ENCODE results near the gene RPL15.

Gene RPL15

DNA sequence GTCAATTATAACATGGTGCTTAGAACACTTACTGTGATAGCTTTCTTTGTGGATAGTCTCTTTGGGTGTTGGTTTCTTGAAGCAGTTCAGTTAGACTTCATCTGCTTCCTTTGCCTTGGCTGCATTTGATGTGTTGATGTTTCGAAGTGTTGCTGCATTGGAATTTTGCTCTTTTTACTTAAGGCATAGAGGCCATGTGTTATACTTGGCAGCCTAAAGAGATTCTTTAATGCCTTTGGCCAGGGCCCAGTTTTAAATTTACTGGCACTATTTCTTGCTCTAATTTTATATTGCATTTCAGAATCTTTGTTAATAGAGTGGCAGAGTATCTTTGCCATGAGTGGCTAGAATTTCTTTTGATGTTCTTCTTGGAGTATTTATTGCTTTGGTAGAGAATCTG is 49.4 kb downstream of the RPL15 start:
- no peak for DNase-seq

DNA sequence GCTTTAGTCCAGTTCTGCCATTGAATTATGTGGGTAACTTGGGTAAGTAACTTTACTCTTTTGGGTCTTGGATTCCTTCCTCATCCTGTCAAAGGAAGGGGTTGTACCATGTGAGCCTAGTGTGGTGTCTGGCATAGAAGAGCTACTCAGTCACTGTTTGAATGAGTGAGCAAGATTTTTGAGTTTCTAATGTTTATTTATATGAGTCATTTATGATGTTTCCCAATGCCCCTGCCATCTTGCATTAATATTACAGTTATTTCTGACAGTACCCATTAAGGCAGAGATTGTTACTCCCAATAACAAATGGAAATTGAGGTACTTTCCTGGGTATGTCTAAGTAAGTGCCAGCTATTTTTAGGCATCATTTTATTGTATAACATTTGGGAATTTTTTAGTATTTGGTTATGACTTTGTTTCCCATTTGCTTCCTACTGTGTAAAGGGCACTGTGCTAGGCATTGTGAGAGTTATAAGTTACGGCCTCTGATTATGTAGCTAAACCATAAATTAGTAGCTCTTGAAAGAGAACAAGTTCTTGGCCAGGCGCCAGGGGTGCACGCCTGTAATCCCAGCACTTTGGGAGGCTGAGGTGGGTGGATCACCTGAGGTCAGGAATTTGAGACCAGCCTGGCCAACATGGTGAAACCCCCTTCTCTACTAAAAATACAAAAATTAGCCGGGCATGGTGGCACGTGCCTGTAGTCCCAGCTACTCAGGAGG is 51.7 kb downstream of the RPL15 start:
- DNase-seq = no peak

DNA sequence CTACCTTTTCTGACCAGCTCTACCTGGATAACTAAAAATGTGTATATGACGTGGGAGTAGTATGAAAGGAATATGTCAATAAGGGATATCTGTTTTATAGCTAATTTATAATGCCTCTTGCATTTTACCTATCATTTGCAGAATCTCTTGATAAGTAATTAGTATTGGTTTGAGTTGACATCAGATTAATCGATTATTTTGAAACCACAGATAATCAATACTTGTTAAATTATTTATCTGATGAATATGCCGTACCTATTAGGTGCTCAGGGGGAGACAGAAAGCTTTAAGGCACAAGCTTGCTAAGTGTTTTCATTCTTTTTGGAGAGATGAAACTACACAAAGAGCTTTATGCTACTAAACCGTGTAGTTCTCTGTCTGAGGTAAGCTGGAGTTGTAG is 52.5 kb downstream of the RPL15 start:
- DNase-seq = no peak

Measured in activated CD8-positive, alpha-beta memory T cell treated with anti-CD3 and anti-CD28 coated beads, Interleukin-2, amount 50 U/mL, for 4 hours (primary cell).